GM21528 (cell line): ENCODE measurements around the gene LMAN1L.
"Not testable (repeated sequence)": the region's sequence is repeated elsewhere in the genome, so short reads cannot be mapped to it uniquely, and the experiment has no call there.

Experiments
- ATAC-seq: cut with Tn5 transposase; IDR thresholded peaks from one replicate; pipeline ENCODE4 v1.9.1; 2021; ENCODE audit warnings: mild to moderate bottlenecking, moderate library complexity; ENCODE audit not compliant: unreplicated experiment, low FRiP score

The LMAN1L gene

GRCh38 chr15:74781431-74782258, 31.0 kb upstream of the LMAN1L start, which contains the start of gene CSK:
CSK (plus strand) TSS chr15:74782080; CDS start chr15:74798298, 16,218 bp downstream.
- ATAC-seq = peak; percentile 39

GRCh38 chr15:74782259-74783071, 30.2 kb upstream of the LMAN1L start:
- ATAC-seq = peak; percentile 14

- ATAC-seq = no peak
These were observed 29.4 kb upstream of the LMAN1L start for GRCh38 chr15:74783072-74783807.

- ATAC-seq = no peak
These were observed 28.8 kb upstream of the LMAN1L start for GRCh38 chr15:74783808-74784175.

- no peak for ATAC-seq
These were observed 28.0 kb upstream of the LMAN1L start for GRCh38 chr15:74784426-74785193.

GRCh38 chr15:74785194-74786032, 27.2 kb upstream of the LMAN1L start:
- no peak for ATAC-seq

GRCh38 chr15:74786081-74786480, 26.6 kb upstream of the LMAN1L start:
- ATAC-seq = not testable (repeated sequence)

- ATAC-seq = no peak
These were observed 26.0 kb upstream of the LMAN1L start for GRCh38 chr15:74786551-74787165.

GRCh38 chr15:74787251-74788041, 25.2 kb upstream of the LMAN1L start:
- ATAC-seq = peak; percentile 51

GRCh38 chr15:74788042-74788682, 24.5 kb upstream of the LMAN1L start:
- ATAC-seq = peak; percentile 0

GRCh38 chr15:74788683-74789151, 23.9 kb upstream of the LMAN1L start:
- peak; percentile 33 for ATAC-seq

GRCh38 chr15:74789171-74789631, 23.4 kb upstream of the LMAN1L start:
- no peak for ATAC-seq

- ATAC-seq = no peak
These were observed 22.9 kb upstream of the LMAN1L start for GRCh38 chr15:74789741-74790079.

- ATAC-seq = no peak
These were observed 22.3 kb upstream of the LMAN1L start for GRCh38 chr15:74790080-74790916.

GRCh38 chr15:74791007-74791406, 21.6 kb upstream of the LMAN1L start:
- no peak for ATAC-seq

- ATAC-seq = no peak
These were observed 21.0 kb upstream of the LMAN1L start for GRCh38 chr15:74791667-74792066.
